ENCODE measurements around the gene HECA. TPM values are rescaled to one million over a fixed set of nuclear protein-coding genes. Genes with fewer than 3 reads are reported as not detected.
"Not testable (repeated sequence)": the region's sequence is repeated elsewhere in the genome, so short reads cannot be mapped to it uniquely, and the experiment has no call there.

HECA gene
- total RNA-seq, 1 experiment from 2014 or later, result 4.0 TPM

- Histone ChIP-seq H3K9me3 (no peaks in the 10 kb centered on the region), H3K27me3 (no peaks in the 10 kb centered on the region), H3K36me3 (no peaks in the 10 kb centered on the region), H3K4me3 (no peak overlapping the region)
- peak; percentile 62 for DNase-seq
Observed at GRCh38 chr6:139129284-139129683, 5.6 kb upstream of the HECA start.

- DNase-seq, result no peak
- H3K36me3 ChIP-seq, result no peaks in the 10 kb centered on the region
- H3K4me3 ChIP-seq, result no peak overlapping the region
- no peaks in the 10 kb centered on the region for H3K9me3 ChIP-seq
- peaks cover 2% of the 10 kb centered on the region; the same call in 1 of the 2 replicates for H3K27me3 ChIP-seq
Observed at GRCh38 chr6:139131736-139132280, 3.1 kb upstream of the HECA start.

- DNase-seq, result no peak
- Histone ChIP-seq H3K27me3 (peaks cover 2% of the 10 kb centered on the region; the same call in 1 of the 2 replicates), H3K4me3 (no peak overlapping the region), H3K36me3 (no peaks in the 10 kb centered on the region), H3K9me3 (no peaks in the 10 kb centered on the region)
Observed at GRCh38 chr6:139133262-139134063, 1.4 kb upstream of the HECA start.

- no peak for DNase-seq
- no peaks in the 10 kb centered on the region for H3K36me3 ChIP-seq
- peaks cover 2% of the 10 kb centered on the region; the same call in 1 of the 2 replicates for H3K27me3 ChIP-seq
- no peak overlapping the region for H3K4me3 ChIP-seq
- no peaks in the 10 kb centered on the region for H3K9me3 ChIP-seq
Observed at GRCh38 chr6:139134064-139134395, 850 bp upstream of the HECA start.

- DNase-seq, result peak; percentile 48
- H3K4me3 ChIP-seq, result peak overlapping the region; percentile 73
- no peaks in the 10 kb centered on the region for H3K36me3 ChIP-seq
- peaks cover 2% of the 10 kb centered on the region; the same call in 1 of the 2 replicates for H3K27me3 ChIP-seq
- no peaks in the 10 kb centered on the region for H3K9me3 ChIP-seq
Observed at GRCh38 chr6:139135578-139136545, 982 bp downstream of the HECA start.

- H3K36me3 ChIP-seq, result 0 out of 2 replicates have a peak, but pooled peaks cover 2% of the 10 kb centered on the region
- no peak overlapping the region for H3K4me3 ChIP-seq
- H3K27me3 ChIP-seq, result peaks cover 2% of the 10 kb centered on the region; the same call in 1 of the 2 replicates
- DNase-seq, result no peak
- no peaks in the 10 kb centered on the region for H3K9me3 ChIP-seq
Observed at GRCh38 chr6:139137706-139138105, 2.8 kb downstream of the HECA start.

GRCh38 chr6:139140854-139141253 lies 6.0 kb downstream of the HECA start:
- DNase-seq, H3K27me3 ChIP-seq, H3K36me3 ChIP-seq: not testable (repeated sequence)

GRCh38 chr6:139142262-139142661 lies 7.4 kb downstream of the HECA start:
- Histone ChIP-seq H3K4me3 (no peak overlapping the region), H3K36me3 (0 out of 2 replicates have a peak, but pooled peaks cover 2% of the 10 kb centered on the region), H3K27me3 (no peaks in the 10 kb centered on the region), H3K9me3 (no peaks in the 10 kb centered on the region)
- DNase-seq, result no peak

More at GRCh38 chr6:139140854-139141253, 6.0 kb downstream of the HECA start:
- not testable (repeated sequence) for H3K9me3 ChIP-seq, H3K4me3 ChIP-seq

GRCh38 chr6:139143111-139143510 lies 8.2 kb downstream of the HECA start:
- no peak for DNase-seq
- H3K9me3 ChIP-seq, result no peaks in the 10 kb centered on the region
- H3K4me3 ChIP-seq, result no peak overlapping the region
- no peaks in the 10 kb centered on the region for H3K27me3 ChIP-seq
- 0 out of 2 replicates have a peak, but pooled peaks cover 2% of the 10 kb centered on the region for H3K36me3 ChIP-seq

- no peak overlapping the region for H3K4me3 ChIP-seq
- H3K9me3 ChIP-seq, result no peaks in the 10 kb centered on the region
- no peak for DNase-seq
- 0 out of 2 replicates have a peak, but pooled peaks cover 2% of the 10 kb centered on the region for H3K36me3 ChIP-seq
- H3K27me3 ChIP-seq, result no peaks in the 10 kb centered on the region
Observed at GRCh38 chr6:139144490-139145085, 9.7 kb downstream of the HECA start.

- no peaks in the 10 kb centered on the region for H3K27me3 ChIP-seq
- no peak overlapping the region for H3K4me3 ChIP-seq
- DNase-seq, result no peak
- H3K36me3 ChIP-seq, result 0 out of 2 replicates have a peak, but pooled peaks cover 2% of the 10 kb centered on the region
- no peaks in the 10 kb centered on the region for H3K9me3 ChIP-seq
Observed at GRCh38 chr6:139145661-139146060, 10.8 kb downstream of the HECA start.

GRCh38 chr6:139146317-139146726 lies 11.4 kb downstream of the HECA start:
- Histone ChIP-seq H3K4me3 (no peak overlapping the region), H3K27me3 (no peaks in the 10 kb centered on the region), H3K36me3 (0 out of 2 replicates have a peak, but pooled peaks cover 2% of the 10 kb centered on the region), H3K9me3 (no peaks in the 10 kb centered on the region)
- DNase-seq, result no peak

GRCh38 chr6:139147628-139148027 lies 12.7 kb downstream of the HECA start:
- no peaks in the 10 kb centered on the region for H3K27me3 ChIP-seq
- no peaks in the 10 kb centered on the region for H3K36me3 ChIP-seq
- DNase-seq, result no peak
- no peak overlapping the region for H3K4me3 ChIP-seq
- H3K9me3 ChIP-seq, result no peaks in the 10 kb centered on the region

- DNase-seq, result no peak
- no peak overlapping the region for H3K4me3 ChIP-seq
- no peaks in the 10 kb centered on the region for H3K27me3 ChIP-seq
- no peaks in the 10 kb centered on the region for H3K9me3 ChIP-seq
- H3K36me3 ChIP-seq, result no peaks in the 10 kb centered on the region
Observed at GRCh38 chr6:139148557-139149235, 13.8 kb downstream of the HECA start.

- H3K9me3 ChIP-seq, result no peaks in the 10 kb centered on the region
- no peaks in the 10 kb centered on the region for H3K27me3 ChIP-seq
- no peak overlapping the region for H3K4me3 ChIP-seq
- no peak for DNase-seq
- no peaks in the 10 kb centered on the region for H3K36me3 ChIP-seq
Observed at GRCh38 chr6:139149383-139149782, 14.5 kb downstream of the HECA start.

- Histone ChIP-seq H3K4me3 (no peak overlapping the region), H3K27me3 (no peaks in the 10 kb centered on the region), H3K9me3 (no peaks in the 10 kb centered on the region), H3K36me3 (no peaks in the 10 kb centered on the region)
- DNase-seq, result no peak
Observed at GRCh38 chr6:139150920-139151319, 16.0 kb downstream of the HECA start.
